HFFc6 (cell line): ENCODE data around the gene NPM1. TPM values are rescaled to one million over a fixed set of nuclear protein-coding genes. Genes with fewer than 3 reads are reported as not detected.
"Not testable (repeated sequence)": the region's sequence is repeated elsewhere in the genome, so short reads cannot be mapped to it uniquely, and the experiment has no call there.

Experiments
- DNase-seq: peaks from one replicate; pipeline ENCODE4 v3.0.0-alpha.2; 2018
- H3K27ac Mint-ChIP-seq: 2 replicates; pipeline ENCODE4 v1.8.0; 2020; ENCODE audit warnings: mild to moderate bottlenecking, mixed read lengths
- H3K27me3 Mint-ChIP-seq: 2 replicates; pipeline ENCODE4 v1.8.0; 2021; ENCODE audit warnings: mild to moderate bottlenecking, moderate library complexity, mixed read lengths; ENCODE audit not compliant: insufficient read depth
- H3K36me3 Mint-ChIP-seq: 2 replicates; pipeline ENCODE4 v1.8.0; 2021; ENCODE audit warnings: low read depth, mixed read lengths
- H3K4me1 Mint-ChIP-seq: 2 replicates; pipeline ENCODE4 v1.8.0; 2020; ENCODE audit warnings: low read depth, mixed read lengths
- H3K4me3 Mint-ChIP-seq: 2 replicates; pipeline ENCODE4 v1.8.0; 2020; ENCODE audit warnings: mild to moderate bottlenecking, moderate library complexity, mixed read lengths
- H3K9me3 Mint-ChIP-seq: 2 replicates; pipeline ENCODE4 v1.8.0; 2020; ENCODE audit warnings: mild to moderate bottlenecking, mixed read lengths
- total RNA-seq, 6 experiments: library from RNA; stranded (reverse); fragmentation: NEBNext Ultra II Directional; extraction: Animal tissue kit (Norgen Biotek cat#: 25700); gene quantifications; 2 replicates in 1 of 6; 3 replicates in 5 of 6; pipeline ENCODE4 v1.2.3, GENCODE V29; 2021
- TF ChIP-seq, protein P1 (sequence below): fragments of 200-600 bp; sonication (generic); IDR thresholded peaks from 2 replicates; pipeline ENCODE4 v1.5.0; 2021; ENCODE audit warnings: antibody characterized with exemption, mild to moderate bottlenecking

NPM1 gene
- total RNA-seq, 6 experiments from 2014 or later: 1,557 to 2,328 (median 1,897) TPM

DNA sequence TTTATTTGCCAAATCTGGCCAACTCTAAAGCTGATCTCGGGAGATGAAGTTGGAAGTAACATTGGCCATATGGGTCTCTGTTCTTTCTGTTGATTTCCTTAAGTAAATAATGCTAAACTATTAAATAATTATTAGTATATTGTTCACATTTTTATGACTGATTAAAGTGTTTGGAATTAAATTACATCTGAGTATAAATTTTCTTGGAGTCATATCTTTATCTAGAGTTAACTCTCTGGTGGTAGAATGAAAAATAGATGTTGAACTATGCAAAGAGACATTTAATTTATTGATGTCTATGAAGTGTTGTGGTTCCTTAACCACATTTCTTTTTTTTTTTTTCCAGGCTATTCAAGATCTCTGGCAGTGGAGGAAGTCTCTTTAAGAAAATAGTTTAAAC lies 22.5 kb downstream of the NPM1 start:
- H3K36me3 Mint-ChIP-seq: peaks cover 68% of the 10 kb centered on the region
- peaks cover 63% of the 10 kb centered on the region for H3K4me1 Mint-ChIP-seq
- TF ChIP-seq, protein P1, sequence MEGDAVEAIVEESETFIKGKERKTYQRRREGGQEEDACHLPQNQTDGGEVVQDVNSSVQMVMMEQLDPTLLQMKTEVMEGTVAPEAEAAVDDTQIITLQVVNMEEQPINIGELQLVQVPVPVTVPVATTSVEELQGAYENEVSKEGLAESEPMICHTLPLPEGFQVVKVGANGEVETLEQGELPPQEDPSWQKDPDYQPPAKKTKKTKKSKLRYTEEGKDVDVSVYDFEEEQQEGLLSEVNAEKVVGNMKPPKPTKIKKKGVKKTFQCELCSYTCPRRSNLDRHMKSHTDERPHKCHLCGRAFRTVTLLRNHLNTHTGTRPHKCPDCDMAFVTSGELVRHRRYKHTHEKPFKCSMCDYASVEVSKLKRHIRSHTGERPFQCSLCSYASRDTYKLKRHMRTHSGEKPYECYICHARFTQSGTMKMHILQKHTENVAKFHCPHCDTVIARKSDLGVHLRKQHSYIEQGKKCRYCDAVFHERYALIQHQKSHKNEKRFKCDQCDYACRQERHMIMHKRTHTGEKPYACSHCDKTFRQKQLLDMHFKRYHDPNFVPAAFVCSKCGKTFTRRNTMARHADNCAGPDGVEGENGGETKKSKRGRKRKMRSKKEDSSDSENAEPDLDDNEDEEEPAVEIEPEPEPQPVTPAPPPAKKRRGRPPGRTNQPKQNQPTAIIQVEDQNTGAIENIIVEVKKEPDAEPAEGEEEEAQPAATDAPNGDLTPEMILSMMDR: no peak
- H3K27me3 Mint-ChIP-seq: peaks cover 8% of the 10 kb centered on the region
- H3K27ac Mint-ChIP-seq: peak overlapping the region; percentile 65
- H3K4me3 Mint-ChIP-seq: peak overlapping the region; percentile 40
- no peak for DNase-seq
- H3K9me3 Mint-ChIP-seq: no peaks in the 10 kb centered on the region

DNA sequence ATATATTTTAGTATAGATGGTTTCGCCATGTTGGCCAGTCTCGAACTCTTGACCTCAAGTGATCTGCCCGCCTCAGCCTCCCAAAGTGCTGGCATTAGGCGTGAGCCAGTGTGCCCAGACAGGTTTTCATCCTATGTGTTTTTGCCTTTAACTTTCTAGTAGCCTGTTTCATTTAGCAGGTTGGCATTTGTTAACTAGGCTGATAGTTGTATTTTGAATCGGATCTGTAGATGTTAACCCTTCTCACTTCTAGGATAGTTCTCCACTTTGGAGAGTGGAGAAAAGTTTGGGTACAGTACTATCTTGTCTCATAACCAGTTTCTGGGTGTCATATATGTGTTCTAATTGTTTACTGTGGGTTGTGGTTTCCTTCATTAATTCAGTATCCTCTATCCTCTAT lies 24.5 kb downstream of the NPM1 start:
- TF ChIP-seq, protein P1: no peak
- peaks cover 6% of the 10 kb centered on the region for H3K27me3 Mint-ChIP-seq
- H3K4me3 Mint-ChIP-seq: no peak overlapping the region; the same call in 1 of the 2 replicates
- H3K4me1 Mint-ChIP-seq: peaks cover 43% of the 10 kb centered on the region
- H3K27ac Mint-ChIP-seq: 0 out of 2 replicates have a peak overlapping the region, but pooled peaks have one; percentile 21
- peaks cover 48% of the 10 kb centered on the region for H3K36me3 Mint-ChIP-seq
- DNase-seq: no peak
- H3K9me3 Mint-ChIP-seq: no peaks in the 10 kb centered on the region

DNA sequence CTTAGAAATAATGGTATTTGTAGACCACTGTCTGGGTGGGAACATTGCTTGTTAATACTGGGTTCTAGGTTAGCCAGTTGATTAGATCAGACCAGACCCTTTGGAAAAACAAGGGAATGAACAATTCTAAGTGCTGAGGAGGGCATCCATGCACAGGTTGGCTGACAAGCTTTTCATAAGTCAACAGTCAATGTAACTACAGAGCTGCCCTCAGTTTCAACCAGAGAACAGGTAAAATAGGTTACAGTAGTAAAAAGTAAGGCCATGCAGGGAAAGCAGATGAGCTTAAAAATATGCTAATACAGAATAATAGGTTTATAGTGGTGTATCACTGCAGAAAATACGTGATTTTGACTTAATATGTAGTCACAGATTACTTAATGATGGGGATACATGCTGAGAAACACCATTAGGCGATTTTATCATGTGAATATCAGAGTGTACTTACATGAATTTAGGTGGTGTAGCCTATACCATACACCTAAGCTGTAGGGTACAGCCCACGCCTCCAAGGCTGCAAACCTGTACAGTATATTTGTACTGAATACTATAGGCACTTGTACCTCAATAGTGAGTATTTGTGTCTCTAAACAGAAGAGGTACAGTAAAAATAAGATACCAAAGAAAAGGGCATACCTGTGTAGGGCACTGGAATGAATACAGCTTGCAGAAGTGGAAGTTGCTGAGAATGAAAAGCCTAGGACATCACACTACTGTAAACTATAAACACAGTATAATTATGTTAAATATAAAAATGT lies 25.7 kb downstream of the NPM1 start:
- Mint-ChIP-seq H3K36me3 (peaks cover 36% of the 10 kb centered on the region), H3K9me3 (no peaks in the 10 kb centered on the region), H3K27me3 (peaks cover 5% of the 10 kb centered on the region), H3K4me3 (peak overlapping the region; percentile 20; the same call in 1 of the 2 replicates), H3K27ac (peak overlapping the region; percentile 36; the same call in 1 of the 2 replicates), H3K4me1 (peaks cover 33% of the 10 kb centered on the region)
- DNase-seq: no peak
- TF ChIP-seq, protein P1: no peak

DNA sequence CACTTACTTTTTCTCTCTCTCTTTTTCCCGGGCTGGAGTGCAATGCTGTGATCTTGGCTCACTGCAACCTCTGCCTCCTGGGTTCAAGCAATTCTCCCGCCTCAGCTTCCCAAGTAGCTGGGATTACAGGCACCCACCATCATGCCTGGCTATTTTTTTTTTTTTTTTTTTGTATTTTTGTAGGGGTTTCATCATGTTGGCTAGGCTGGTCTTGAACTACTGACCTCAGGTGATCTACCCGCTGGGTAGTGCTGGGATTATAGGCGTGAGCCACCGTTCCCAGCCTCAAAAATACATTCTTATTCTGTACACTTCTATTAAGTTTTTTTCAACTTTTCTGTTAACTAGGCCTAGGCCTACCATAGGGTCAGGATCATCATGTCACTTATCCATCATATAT lies 26.3 kb downstream of the NPM1 start:
- DNase-seq, H3K9me3 Mint-ChIP-seq, H3K4me3 Mint-ChIP-seq, H3K27ac Mint-ChIP-seq, H3K27me3 Mint-ChIP-seq: not testable (repeated sequence)
- Mint-ChIP-seq H3K4me1 (peaks cover 31% of the 10 kb centered on the region), H3K36me3 (peaks cover 30% of the 10 kb centered on the region)

DNA sequence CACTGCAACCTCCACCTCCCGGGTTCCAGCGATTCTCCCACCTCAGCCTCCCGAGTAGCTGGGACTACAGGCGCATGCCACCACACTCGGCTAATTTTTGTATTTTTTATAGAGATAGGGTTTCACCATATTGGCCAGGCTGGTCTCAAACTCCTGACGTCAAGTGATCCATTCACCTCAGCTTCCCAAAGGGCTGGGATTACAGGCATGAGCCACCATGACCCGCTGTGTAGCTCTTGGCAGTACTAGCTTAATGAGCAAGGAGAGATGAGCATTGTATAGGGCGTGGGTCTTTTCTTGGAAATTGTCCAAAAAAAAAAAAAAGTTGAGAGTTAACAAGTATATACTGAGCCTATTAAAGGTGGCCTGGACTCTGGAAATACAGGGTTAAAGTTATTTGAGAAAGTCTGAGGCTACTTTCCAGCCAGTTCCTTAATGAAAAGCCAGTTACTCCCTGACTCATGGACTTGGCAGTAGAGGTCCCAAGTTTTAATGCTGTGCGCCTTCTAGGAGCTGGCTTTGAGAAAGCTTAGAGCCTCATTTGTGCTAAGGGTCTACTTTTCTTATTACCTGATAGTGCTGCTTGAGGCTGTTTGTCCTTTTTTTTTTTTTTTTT lies 27.6 kb downstream of the NPM1 start:
- no peaks in the 10 kb centered on the region for H3K9me3 Mint-ChIP-seq
- TF ChIP-seq, protein P1: no peak
- H3K27me3 Mint-ChIP-seq: peaks cover 2% of the 10 kb centered on the region
- peaks cover 20% of the 10 kb centered on the region for H3K4me1 Mint-ChIP-seq
- no peak overlapping the region for H3K4me3 Mint-ChIP-seq
- H3K36me3 Mint-ChIP-seq: peaks cover 22% of the 10 kb centered on the region
- no peak overlapping the region for H3K27ac Mint-ChIP-seq
- no peak for DNase-seq
